ENCODE measurements around the gene RBFOX1. TPM values are rescaled to one million over a fixed set of nuclear protein-coding genes. Genes with fewer than 3 reads are reported as not detected.
"Not testable (repeated sequence)": the region's sequence is repeated elsewhere in the genome, so short reads cannot be mapped to it uniquely, and the experiment has no call there.

RBFOX1 gene
- total RNA-seq, 2 donors from 2014 or later, result 46.5 to 58.1 TPM

DNA sequence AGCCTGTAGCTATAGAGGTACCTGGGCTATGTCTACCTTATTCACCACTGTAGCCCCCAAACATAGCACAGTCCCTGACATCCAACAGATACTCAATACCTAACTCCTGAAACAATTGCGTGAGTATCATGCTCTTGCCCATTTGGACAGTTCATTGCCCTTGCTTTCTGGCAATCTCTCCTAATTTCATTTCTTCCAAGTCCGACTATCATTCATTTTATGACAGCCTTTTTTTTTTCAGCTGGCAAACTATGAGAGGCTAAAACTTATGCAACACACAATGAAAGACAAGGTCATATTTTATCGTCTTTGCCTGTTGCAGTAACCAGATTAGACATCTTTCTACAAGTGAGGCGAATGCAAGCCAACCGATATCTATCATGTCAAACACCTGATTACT is 169.2 kb downstream of the RBFOX1 start:
- no peak for ATAC-seq
- DNase-seq, result no peak
- intact Hi-C loops (cut with DNase I), result no loop called here

DNA sequence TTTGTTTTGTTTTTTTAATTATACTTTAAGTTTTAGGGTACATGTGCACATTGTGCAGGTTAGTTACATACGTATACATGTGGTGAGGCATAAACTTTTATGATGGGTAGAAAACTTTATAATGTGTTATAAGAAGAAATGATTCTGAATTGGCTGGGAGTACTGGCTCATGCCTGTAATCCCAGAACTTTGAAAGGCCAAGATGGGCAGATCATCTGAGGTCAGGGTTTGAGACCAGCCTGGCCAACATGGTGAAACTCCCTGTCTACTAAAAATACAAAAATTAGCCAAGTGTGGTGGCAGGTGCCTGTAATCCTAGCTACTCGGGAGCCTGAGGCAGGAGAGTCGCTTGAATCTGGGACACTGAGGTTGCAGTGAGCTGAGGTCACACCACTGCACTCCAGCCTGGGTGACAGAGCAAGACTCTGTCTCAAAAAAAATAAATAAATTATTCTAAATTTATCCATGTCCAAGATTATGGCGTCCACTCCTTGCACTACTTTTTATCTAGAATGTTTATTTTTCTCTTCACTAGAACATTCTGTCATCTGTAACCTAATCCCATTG is 170.0 kb downstream of the RBFOX1 start:
- intact Hi-C loops (cut with DNase I); DNase-seq: not testable (repeated sequence)
- peak in 1 of 2 donors; percentile 61 for ATAC-seq

DNA sequence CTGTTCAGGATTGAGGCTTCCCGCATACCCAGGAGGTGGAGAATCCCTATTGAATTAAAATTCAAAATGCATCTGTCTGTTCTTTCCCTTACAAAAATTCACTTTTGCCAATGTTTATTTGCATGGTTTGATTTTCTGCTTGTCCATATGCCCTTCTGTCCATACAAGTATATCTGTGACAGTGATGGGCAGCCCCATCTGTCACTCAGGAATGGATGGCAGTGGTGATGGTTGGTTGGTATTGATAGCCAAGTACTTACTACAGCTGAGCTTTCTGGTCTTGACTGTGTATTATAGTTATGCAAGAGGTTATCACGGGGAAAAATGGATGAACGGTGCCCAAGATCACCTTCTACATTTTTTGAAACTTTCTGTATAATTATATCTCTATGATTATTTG is 171.0 kb downstream of the RBFOX1 start:
- DNase-seq, result no peak
- ATAC-seq, result no peak
- intact Hi-C loops (cut with DNase I), result no loop called here

DNA sequence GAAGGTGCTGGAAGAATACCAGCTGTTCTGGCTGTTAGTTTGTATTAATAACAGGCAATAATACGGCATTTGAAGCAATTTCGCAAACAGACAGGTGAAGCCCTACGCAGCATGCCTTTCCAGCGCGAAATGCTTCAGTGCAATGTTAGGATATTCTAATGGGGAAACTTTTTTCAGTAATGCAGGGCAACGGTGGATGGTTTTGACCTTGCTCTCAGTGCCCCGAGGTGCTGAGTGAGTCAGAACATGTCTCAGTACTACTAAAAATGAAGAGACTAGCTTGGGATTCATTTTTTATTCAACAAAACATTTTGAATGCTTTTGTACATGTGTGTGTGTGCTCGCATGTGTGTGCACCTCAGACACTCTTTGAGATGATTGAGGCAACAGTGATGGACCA is 172.2 kb downstream of the RBFOX1 start:
- intact Hi-C loops (cut with DNase I), result no loop called here
- ATAC-seq (no peak), DNase-seq (no peak)

DNA sequence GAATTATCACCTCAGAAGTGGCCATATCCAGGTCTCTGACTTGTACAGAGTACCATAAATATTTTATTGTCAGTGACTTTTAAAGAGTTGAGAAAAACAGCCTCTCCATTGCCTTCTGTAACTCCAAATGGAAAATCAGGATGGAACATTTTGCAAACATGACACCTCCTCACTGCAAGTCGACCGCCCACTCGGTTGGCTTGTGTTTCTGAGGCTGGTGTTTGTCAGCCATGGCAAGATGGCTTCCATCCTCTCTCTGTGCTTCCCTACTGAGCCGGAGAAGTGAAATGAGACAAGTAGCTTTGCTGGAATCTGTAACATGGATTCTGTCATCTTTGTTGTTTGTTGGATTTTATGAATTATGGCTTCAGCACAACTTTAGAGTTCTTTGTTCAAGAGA is 172.8 kb downstream of the RBFOX1 start:
- no peak for ATAC-seq
- no peak for DNase-seq
- intact Hi-C loops (cut with DNase I), result no loop called here

DNA sequence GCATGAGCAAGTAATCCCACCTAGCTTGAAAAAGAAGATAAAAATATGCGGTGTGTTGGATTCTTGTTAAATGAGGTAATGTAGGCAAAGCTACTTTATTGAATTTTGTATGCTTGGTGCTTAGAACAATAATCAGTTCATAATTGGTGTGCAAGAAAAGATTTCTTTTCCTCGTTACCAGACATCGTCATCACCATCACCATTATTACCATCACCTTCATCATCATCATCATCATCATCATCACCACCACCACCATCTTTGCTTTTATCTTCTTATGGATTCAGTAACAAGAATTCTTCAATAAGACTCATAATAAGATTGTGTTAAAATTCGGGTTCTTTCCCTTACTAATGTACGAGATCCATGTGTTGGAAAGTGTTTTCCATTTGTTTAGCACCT is 173.7 kb downstream of the RBFOX1 start:
- DNase-seq (no peak), ATAC-seq (no peak)
- intact Hi-C loops (cut with DNase I), result no loop called here

DNA sequence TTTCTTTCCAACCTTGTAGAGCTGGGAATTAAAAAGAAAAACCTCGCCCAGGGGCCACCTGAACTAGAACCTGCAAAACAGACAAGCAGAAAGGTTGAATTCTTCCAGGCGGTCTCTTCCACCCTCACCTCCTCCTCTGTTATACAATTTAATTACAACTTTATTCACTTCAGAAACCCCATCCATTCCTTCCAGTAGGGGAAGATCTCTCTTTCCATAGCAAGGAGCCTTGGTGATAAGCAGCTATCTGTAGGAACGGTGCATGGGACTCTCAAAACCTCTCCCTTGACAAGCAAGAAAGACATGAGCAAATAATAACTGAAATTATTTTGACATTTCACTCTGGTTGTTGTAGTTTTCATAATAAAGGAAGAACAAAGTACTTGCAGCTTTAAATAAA is 176.0 kb downstream of the RBFOX1 start:
- ATAC-seq (no peak), DNase-seq (no peak)
- intact Hi-C loops (cut with DNase I), result no loop called here

DNA sequence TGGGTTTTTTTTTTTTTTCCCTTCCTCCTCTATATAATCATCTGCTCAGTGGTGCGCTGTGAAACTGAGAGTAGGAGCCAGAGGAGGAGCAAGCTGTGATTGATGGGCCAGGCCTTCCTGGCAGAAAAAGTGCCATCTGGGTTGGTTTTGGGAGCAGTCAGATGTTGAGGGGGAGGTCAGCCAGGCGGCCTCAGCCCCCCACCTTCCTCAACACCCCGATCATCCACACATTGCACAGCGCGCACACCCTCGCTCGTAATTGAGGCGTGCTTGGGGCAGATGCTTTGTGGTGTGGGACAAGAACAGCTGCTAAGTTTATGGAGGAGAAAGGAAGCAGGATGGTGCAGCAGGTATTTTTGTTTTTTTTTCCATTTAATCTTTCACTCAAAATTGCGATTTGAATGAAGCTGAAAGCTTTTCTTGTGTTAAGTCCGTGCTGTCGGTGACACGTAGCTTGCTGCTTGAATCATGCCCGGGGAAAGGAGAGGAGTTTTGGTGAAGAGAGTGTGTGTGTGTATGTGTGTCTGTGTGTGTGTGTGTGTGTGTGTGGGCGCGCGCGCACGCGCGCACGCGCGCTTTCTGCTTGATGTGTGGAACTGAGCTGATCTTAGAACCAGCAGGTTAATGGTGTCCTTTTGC is 177.4 kb downstream of the RBFOX1 start:
- intact Hi-C loops (cut with DNase I), result no loop called here
- no peak for ATAC-seq
- no peak for DNase-seq

DNA sequence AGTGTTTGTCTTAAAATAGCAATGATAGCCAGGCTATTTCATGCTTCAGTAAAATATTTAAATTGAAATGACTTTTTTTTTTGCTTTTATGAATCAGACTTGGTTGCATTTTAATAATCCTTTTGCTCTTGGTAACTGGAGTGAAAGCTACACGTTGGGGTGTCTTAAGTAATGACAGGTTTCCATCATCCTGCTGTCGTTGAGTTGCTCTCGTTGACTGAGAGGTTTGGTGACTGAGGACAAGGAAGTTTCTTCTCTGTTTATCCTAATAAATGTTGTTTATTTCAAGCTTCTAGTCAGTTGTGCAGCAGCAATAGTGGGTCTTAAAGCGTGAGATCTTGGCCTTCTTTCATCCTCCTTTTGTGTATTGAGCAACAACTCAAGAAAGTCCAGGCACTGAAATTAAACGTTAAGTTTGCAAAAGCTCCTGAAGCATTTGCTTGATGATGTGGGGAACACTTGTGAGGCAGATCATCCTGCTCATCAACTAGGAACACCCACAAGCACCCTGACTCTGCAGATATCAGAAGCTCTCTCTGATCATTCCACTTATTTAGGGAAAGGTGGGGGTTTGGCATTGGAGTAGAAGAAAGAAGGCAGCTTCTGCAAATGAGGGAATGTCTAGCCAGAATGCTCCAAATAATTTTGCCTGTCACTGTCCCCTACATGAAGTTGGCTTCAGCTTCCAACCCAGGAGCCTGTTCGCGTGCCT is 179.1 kb downstream of the RBFOX1 start:
- no peak for ATAC-seq
- DNase-seq, result no peak
- intact Hi-C loops (cut with DNase I), result no loop called here

DNA sequence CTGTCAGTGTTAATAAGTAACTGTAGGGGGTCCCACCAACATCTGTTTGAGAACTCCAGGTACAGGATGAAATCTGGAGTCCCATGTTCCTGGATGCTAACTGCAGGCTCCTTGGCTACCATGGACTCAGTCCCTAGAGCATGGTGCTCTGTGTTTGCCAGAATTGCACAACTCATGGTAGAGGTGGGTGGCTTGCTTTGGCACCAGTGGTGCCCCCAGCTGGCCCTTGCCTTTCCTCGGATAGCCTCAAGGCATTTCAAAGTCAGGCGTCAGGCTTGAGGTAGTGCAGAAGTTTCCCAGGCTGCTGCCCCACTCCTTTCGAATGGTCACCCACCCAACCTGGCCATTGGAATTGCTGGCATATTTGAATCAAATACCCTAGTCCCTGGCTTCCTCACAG is 179.9 kb downstream of the RBFOX1 start:
- DNase-seq, result no peak
- ATAC-seq, result no peak
- intact Hi-C loops (cut with DNase I), result no loop called here

DNA sequence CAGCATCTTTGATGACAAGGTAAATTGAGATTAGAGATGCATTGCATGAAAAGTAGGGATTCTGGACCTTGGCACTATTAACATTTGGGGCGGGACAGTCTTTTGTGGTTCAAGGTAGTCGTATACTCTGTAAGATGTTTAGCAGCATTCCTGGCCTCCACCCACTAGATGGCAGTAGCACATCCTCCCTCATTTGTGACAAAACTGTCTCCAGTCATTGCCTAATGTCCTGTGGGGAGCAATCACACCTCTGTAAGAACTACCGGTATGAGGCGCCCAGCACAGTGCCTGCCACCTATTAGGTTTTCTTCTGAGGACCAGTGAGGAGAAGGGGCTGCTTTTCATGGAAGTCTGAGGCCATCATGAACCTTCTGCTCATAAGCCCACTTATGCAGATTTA is 180.8 kb downstream of the RBFOX1 start:
- intact Hi-C loops (cut with DNase I), result no loop called here
- DNase-seq (no peak), ATAC-seq (no peak)

DNA sequence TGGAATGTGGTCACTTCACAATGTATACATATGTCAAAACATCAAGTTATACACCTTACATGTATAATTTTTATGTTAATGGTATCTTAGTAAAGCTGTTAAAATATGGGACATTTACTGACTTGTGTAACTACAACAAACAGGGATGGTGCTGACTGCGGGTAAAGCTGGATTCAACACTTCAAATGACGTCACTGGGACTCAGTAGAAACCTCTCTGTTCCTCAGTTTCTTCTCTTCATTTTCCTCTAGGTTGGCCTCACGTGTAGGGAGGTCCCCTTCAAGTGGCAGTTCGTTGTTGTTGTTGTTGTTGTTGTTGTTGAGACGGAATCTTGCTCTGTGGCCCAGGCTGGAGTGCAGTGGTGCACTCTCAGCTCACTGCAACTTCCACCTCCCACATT is 182.9 kb downstream of the RBFOX1 start:
- ATAC-seq (no peak), DNase-seq (no peak)
- intact Hi-C loops (cut with DNase I), result no loop called here

DNA sequence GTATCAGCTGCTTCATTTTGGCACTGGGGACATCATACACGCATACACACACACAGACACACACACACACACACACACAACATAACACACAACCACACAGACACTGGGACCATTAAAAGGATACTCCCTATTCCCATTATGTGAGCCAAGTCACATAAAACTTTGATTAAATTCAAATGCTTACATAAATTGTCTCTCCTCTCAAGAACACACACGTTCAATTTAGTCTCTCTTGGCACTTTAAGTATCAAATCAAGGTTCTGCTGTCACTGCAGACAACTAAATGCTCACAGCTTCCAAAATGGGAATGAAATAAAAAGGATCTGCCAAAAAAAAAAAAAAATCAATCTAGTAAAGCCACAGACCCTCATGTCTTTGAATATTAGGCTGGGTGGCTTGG is 184.9 kb downstream of the RBFOX1 start:
- ATAC-seq (no peak), DNase-seq (no peak)
- intact Hi-C loops (cut with DNase I), result no loop called here

DNA sequence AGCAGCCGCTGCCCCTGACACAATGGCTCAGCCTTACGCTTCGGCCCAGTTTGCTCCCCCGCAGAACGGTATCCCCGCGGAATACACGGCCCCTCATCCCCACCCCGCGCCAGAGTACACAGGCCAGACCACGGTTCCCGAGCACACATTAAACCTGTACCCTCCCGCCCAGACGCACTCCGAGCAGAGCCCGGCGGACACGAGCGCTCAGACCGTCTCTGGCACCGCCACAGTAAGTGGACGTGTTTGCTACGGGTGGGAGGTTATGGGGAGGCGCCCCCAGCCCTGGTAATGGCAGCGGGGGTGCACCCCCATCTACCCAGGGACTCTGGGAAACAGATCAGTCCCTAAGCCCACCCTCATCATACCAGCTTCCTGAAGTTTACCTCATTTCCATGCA is 185.5 kb downstream of the RBFOX1 start:
- intact Hi-C loops (cut with DNase I), result no loop called here
- DNase-seq (no peak), ATAC-seq (no peak)

DNA sequence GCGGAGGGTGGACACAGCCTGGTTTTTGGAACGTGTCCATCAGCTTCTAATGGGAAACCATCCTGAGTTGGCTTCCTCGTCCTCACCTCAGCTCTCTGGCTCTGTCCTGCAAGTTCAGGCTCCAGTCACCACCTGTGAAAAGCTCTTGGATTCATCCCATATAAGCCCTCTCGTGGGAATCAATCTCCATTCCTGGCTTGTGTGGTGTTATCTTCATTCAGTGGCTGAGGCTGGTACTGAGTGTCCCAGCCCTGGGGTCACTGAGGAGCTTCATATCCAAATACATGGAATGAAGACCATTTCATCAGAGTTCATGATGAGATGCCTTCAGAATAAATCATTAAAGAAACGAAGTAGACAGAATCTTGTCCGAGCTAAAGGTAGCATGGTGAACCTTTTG is 189.2 kb downstream of the RBFOX1 start:
- no peak for DNase-seq
- intact Hi-C loops (cut with DNase I), result no loop called here
- no peak for ATAC-seq

DNA sequence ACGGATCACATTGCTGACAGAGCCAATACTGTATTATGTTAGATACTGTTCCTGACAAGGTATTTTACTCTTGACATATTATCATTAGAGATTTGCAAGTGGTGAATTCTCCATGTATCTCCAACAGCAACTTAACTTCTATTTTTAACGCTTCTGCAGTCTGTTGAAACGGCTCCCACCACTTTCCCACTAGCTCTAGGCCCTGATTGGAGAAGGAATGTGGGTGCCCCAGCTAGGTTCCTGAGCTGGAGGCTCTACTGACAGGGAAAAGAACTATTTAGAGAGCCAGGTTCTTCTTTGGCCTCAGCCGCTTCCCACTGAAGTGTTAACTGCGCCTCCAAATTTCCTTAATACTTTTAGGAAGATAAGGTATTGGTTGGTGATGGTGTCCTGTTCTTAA is 191.8 kb downstream of the RBFOX1 start:
- DNase-seq (no peak), ATAC-seq (no peak)
- intact Hi-C loops (cut with DNase I), result no loop called here

DNA sequence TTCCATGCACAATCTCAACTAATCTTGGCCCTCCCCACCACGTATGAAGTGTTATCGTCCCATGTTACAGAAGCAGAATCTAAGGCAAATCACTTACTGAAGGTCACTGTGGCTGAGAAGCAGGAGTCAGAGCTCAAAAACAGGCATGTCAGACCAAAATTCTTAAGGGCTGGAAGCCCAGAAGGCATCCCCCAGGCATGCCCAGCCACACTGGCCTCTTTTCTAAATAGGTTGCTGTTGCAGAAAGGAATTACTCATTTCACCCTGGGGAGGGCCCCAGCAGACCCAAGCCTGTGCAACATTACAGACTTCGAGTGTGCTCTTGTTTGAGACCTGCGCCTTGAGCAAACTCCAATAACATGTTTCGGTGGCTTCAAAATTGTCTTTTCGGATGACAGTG is 194.1 kb downstream of the RBFOX1 start:
- intact Hi-C loops (cut with DNase I), result no loop called here
- no peak for DNase-seq
- ATAC-seq, result no peak

DNA sequence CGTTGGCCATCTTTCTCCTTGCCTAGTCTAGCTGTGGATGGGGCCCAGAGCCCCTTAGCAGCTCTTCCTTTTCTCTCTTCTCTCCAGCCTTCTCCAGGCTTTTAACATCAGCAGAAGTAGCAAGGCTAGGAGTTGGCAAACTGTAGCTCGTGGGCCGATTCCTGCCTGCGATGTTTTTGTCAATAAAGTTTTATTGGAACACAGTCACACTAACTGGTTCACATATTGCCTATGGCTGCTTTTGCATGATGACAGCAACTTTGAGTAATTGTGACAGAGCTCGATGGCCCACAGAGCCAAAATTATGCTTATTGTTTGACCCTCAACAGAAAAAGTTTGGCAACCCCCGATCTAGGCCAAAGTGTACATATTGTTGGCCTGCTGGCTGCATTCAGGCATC is 199.9 kb downstream of the RBFOX1 start:
- intact Hi-C loops (cut with DNase I), result no loop called here

DNA sequence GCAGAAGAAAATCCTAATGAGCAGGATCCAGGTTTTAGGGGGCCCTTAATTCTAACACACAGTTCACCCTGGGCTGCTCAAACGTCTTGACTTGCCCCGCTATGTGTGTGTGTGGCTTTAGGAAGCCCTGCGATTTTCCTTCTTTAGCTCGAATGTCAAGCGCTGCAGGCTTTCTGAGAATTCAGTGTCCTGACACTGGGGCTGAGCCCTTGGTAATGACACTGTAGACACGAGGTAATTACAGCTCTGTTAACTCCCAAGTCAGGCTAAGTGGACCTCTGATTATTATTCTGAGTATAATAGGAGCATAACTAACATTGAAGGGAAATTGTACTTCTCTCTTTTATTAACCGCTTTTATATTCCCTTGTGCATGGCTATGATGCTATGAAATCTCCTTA is 202.1 kb downstream of the RBFOX1 start:
- ATAC-seq, result no peak
- intact Hi-C loops (cut with DNase I), result no loop called here
- DNase-seq, result no peak

More for the DNA sequence above, 199.9 kb downstream of the RBFOX1 start:
- DNase-seq (no peak), ATAC-seq (no peak)

DNA sequence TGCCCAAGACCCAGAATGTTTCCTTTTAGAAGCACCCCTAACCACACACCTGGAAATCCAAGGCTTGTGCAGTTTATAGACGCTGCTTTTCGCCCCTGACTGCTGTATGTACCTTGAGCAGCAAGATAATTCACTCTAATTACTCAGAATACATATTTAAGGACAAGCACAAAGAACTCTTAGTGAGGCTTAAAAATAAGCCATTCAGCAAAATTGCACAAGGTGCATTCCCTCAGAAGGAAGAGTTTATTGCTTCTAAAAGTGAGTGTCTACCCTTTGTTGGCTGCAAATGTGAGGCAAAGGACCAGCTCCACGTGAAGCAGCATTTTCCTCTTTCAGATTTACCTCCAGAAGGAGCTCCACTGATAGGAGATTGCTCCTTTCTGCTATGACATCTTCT is 208.4 kb downstream of the RBFOX1 start:
- intact Hi-C loops (cut with DNase I), result no loop called here
- ATAC-seq (no peak), DNase-seq (no peak)

DNA sequence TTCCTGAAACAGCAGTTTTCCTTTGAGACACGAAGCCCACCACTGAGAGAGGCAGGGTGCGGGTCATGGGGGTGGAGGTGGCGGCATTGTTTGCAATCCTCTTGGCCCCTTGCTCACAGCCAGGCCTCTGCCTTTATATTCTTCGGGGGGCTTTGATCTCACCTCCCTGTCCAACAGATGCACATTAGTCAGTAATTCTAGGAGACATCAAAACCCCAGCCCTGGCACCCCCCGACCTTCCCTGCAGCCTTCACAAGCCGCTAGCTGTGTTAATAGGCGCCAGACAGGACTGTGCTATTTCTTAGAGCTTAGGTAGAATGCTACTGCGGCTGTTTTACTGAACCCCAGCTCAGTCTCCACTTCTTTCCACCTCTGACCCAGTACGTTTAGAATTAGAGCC is 212.6 kb downstream of the RBFOX1 start:
- ATAC-seq (no peak), DNase-seq (no peak)
- intact Hi-C loops (cut with DNase I), result no loop called here
